GM19238 (cell line): Measurements from ENCODE around the gene LAMTOR1.
A peak's percentile ranks its signal among the peaks of the same experiment; 100 is the strongest.

Experiments
- DNase-seq: peaks from one replicate; pipeline ENCODE4 v3.0.0; 2011; ENCODE audit warnings: low spot score; ENCODE audit not compliant: insufficient read length

LAMTOR1 gene

DNA sequence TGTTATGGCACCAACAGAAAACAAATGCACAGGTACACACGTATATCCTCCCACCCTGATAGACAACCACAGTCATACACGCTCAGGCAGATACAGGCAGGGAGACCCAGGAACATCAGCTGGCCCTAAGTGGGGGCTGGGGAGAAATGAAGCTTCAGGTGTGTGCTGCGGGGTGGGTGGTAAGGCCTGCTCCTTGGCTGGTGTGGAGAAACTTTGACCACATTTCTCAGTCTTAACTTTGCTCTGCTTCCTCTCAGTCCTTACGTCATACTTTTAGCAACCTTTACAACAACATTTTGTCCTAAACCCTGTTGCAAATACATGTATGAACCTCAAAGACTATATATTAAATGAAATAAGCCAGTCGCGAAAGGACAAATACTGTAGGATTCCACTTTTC, 16.1 kb upstream of the LAMTOR1 start:
- DNase-seq: no peak

DNA sequence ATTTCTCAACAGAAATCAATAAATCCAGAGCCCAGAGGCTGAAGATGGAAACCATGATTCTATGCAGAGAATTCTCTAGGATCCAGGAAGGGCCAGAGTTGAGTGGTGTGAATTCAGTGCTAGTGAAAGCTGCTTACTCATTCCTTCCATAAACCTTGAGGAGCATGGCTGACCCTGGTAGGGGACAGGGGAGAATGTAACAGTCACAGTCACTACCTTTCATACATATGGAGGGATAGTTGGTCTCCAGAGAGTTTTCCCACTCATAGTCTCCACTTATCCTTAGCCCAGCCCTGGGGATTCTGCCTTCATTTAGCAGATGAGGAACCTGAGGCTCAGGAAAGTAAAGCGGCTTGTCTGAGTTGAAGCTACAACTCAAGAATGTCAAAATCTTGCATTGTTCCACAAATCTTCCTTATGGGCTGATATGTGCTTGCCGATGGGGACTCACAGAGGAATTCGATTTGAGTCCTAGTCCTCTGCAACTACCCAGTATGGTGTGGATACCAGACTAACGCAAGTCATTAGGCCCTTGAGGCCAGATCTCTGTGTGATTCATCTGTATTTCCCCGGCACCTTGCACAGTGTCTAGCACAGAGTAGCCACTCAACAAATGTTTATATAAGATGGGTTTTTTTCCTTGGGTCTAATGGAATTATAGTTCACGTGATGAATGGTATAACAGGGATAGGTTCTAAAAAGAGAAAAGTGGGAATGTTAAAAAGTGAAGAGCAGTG, 13.1 kb upstream of the LAMTOR1 start:
- no peak for DNase-seq

DNA sequence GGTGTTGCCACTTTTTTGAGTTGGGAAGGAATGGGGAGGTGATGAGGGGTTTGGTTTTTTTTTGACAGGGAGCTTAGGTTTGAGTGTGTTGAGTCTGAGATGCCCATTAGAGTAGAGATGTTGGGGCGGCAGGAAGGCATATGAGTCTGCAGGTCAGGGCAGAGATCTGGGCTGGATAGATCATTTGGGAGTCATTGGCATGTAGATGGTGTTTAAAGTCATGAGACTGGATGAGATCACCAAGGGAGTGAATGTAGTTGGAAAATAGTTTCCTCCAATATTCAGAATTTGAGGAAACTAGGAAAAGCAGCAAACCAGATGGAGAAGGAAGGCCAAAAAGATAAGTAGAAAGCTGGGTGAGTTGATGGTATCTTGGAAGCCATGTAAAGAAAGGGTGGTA, 11.5 kb upstream of the LAMTOR1 start:
- DNase-seq: no peak

DNA sequence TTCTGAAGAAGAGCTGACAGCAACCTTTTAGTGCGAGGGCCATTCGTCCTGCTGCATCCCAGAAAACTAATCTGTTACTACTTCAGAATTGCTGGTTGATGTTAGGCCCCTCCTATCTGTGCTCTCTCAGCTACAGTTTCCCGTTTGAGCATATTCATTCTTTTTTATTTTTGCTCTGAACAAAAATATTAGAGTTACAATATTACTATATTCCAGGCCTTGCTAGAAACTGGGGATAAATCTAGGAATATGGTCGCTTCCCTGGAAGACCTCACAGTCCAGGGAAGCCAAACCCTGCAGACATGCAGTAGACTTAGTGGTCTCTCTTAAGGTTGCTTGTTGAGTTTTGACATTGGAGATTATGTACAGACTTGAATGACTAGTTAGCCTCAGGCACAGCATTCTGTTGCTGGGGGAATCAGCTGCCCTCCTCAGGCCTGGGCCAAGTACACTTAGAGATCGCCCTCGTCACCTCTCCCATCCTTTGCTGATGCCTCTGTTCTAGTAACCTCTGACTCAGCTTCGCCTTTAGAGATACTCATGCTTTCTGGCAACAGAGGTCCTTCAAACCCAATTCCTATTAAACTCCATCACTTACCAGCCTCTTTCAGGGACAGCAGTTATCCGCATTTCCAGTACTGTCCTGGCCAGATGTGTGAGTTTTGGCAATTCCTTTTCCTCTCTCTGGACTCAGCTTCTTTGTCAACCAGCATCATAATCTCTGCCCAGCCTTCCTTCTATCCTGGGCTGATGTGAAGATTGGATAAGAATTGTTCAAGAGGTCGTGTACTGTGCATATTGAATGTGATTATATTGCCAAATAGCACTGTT, 10.1 kb upstream of the LAMTOR1 start:
- DNase-seq: no peak

DNA sequence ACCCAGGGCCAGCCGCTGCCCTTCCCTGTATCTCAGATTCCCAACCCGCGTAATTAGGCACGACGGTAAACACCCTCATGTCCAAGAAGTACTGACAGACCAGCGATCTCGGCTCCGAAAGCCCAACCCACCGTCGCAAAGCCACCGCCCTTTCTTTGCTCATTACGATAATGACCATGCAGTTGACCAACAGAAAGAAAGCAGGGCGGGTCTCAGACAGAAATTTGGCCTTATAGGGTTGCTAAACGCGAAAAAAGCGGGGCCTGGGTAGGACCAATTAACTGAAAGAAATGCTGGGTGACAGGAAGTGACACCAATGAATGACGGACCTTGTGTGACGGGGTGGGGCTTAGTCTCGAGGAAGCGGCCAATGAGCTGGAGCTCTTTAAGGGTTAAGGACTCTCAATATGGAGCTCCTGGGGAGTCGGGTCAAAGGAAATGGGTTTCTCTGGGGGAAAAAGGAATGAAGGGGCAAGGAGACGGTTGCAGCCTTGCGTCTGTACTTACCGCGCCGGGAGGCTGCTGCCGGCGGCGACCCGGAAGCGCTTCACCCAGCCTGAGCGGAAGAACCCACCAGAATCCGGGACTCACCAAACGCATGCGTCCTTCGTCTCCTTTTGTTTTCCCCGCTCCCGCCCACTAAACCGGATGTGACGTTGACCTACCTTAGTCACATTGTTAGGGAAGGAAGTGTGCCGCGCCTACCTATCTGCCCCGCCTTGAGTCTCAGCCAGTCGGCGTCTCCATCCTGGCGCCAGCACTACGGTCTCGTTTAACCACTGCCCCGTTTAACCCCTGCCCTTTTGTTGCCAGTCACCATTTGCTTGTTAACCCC, 9.3 kb upstream of the LAMTOR1 start, which contains the start of gene ANAPC15:
Gene ANAPC15, minus strand, starts transcription at position 553 of the 835 bp plus-strand sequence. CDS start 1,419 bp downstream, outside the sequence.
- peak; percentile 83 for DNase-seq

DNA sequence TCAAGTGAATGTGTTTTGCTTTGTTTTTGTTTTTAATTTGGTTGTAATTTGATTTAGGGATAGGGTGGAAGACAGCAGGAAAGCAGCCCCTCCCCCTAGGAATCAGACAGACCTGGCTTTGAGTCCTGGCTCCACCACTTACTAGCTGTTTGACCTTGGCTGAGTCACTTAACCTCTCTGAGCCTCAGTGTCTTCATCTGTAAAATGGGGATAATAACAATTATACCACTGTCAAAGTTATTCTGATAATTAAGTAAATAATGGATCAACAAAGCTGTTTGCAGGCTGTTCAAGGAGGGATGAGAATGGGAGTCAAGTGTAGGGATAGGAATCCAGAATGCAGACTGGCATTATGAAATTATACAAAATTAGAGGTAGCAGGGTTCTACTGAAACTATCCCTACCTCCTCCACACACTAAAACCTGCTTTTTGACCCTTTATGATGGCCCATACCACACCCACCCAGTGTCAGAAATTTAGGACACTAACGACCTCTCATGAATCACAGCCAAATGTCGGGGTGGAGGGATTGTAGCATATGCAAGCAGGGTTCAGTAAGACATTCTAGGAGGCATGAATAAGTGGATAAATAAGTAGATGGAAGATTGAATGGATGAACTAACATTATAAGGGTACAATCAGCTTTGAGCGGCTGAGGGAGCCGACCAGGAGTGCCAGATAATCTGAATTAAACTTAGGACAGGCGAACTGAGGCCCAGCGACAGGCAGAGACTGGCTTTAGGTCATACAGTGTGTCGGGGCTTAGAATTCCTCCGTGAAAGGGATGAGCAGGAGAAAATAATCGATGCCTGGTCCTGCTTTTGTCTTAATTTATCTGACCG, 8.4 kb upstream of the LAMTOR1 start:
- no peak for DNase-seq

DNA sequence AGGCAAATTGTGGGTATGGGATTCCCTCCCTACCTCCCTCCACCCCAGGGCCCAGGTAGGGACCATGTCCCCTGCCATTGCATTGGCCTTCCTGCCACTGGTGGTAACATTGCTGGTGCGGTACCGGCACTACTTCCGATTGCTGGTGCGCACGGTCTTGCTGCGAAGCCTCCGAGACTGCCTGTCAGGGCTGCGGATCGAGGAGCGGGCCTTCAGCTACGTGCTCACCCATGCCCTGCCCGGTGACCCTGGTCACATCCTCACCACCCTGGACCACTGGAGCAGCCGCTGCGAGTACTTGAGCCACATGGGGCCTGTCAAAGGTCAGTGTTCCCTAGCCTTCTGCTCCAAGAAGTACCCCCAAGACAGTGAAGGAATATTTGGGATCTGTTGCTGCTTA, 2.8 kb upstream of the LAMTOR1 start, which contains the start of gene TOMT:
Gene TOMT, plus strand, starts transcription at position 37 of the 400 bp plus-strand sequence. Its CDS starts 28 bp downstream, at position 65.
- DNase-seq: no peak

DNA sequence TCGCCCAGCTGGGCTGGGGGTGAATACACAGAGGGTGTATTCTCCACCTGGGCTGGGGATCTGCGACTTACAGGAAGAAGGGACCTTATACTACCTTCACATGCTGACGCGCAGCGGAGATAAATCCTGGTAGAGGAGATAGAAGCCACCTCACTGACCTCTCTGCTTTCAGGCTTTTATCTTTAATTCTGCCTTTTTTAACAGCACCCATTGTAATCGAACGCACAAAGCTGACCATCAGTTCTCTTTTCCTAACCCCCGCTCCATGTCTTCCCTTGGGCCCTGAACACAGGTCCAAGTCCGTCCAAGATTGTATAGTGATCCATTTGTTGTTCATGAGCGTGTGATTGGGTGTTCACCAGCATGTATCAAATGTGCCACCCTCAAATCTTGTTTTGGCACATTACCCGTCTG, 664 bp upstream of the LAMTOR1 start:
- no peak for DNase-seq

DNA sequence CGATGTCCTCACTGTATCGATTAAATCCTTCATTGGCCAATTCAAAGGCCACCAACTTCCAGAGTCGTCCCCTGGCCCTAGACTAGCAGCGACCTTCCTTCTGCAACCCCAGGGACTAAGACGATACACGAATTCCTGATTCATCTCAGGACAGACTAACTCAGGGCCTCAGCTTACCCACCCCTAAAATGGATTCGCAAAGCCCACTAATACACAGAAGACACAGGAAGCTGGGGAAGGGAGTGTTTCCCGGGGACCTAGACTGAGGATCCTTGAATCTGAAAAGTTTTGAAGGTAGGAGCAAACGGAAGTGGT, 509 bp downstream of the LAMTOR1 start:
- no peak for DNase-seq

DNA sequence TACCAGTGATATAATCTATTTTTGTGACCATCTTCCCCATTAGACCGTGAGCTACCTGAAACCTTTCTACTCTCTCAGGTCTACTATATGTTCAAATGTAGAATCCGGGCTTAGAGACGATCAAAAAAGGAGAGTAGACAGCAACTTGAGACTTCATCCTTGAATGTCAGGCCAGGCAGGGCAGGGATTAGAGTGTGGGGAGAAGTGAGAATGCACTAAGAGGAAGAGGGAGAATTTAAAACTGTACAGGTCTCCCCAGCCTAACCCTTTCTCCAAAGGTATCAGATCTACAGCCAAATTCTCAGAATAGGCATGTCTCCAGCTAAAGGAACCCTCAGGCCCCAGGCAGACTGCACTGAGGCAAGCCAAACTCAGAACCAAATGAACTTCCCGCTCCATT, 935 bp downstream of the LAMTOR1 start:
- DNase-seq: no peak

DNA sequence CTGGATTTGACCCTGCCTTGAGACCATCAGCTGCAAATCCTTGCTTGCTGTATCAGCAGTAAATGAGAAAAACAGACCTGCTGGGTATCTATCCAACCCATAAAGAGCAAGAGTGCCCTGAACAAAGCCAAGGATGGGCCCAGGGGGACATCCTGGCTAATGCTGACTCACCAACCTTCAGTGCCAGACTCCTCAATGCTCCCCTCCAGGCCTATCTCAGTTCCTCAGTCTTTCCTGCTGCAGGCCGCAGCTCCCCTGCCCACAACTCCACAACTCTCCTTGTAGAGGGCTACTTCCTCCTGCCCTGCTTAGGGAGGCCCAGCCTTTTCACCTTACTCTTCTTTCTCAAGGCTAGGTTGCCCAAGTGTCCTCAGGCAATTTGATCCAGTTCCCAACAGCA, 2.6 kb downstream of the LAMTOR1 start:
- no peak for DNase-seq

DNA sequence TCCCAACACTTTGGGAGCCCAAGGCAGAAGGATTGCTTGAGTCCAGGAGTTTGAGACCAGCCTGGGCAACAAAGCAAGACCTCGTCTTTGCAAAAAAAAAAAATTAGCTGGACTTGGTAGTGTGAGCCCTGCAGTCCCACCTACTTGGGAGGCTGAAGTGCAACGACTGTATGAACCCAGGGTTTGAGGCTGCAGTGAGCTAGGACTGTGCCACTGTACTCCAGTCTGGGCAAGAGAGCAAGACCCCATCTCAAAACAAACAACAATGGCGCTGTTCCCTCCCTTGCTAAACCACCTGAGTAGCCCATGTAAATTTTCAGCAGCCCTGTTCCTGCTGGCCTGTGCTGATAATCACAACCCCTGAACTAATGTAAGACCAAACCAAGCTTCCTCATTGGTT, 3.1 kb downstream of the LAMTOR1 start:
- DNase-seq: no peak

DNA sequence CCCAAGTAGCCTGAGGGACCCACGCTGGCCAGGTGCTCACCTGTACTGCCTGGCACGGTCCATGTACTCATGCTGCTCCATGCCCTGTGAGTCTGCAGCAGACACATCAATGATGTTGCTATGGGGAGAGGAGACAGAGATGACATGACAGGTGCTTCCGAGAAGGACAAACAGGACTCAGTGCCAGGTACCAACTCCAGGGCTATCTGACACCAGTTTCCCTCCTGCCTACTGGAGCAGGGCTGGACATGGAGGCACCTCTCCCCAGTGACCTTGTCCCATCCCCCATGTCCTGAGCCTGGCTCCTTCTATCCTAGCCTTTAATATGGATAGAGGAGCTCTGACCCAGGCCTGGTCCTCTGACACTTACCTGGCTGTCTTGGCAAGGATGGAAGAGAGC, 4.4 kb downstream of the LAMTOR1 start:
- DNase-seq: no peak

DNA sequence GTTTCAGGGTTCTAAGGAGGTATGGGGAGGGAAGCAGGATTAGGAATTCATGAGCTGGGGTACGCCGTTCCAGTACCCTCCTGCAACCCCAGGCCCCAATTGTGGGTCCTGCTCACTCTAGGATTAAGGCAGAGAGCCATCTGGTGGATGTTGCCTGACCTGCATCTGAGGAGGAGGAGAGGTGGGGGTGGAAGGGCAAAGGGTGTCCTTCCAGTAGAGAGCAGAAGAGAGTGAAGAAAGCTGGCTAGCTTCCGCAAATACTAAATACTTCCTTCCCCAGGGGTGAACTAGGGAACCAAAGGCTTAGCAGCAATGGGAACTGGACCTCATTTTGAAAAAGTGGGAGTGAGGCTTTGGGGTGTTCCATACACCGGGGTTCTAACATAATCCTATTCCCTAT, 11.8 kb downstream of the LAMTOR1 start:
- peak; percentile 63 for DNase-seq

DNA sequence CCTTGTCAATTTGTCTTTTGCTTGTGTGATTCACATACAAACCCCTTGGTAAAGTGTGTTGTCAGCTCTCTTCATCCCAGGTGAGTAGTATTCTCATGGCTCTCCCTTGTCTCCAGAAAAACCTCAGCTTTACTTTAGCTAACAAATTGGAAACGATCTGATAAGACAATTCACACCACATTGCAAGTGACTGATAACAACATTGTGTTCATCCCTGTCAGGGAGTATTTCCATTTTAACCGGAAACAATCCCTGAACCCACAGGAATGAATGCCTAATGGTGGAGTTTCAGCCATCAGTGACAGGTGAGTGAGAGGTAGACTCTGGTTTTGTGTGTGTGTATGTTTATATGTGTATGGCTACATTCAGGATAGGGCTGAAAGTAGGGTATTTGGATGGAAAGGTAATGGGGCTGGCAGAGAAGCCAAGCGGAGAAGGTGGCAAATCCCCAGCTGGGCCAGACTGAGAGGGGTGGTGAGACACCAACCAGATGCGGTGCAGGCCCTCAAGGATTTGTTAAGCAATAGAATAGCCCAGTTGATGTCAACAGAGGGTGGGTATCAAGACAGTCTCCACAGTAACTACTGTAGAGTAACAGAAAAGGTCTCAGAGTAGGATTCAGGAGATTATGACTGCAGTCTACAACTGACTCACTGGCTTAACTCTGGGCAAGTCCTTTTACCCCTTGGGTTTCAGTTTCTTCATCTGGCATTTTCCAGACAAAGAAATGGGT, 14.9 kb downstream of the LAMTOR1 start:
- no peak for DNase-seq

DNA sequence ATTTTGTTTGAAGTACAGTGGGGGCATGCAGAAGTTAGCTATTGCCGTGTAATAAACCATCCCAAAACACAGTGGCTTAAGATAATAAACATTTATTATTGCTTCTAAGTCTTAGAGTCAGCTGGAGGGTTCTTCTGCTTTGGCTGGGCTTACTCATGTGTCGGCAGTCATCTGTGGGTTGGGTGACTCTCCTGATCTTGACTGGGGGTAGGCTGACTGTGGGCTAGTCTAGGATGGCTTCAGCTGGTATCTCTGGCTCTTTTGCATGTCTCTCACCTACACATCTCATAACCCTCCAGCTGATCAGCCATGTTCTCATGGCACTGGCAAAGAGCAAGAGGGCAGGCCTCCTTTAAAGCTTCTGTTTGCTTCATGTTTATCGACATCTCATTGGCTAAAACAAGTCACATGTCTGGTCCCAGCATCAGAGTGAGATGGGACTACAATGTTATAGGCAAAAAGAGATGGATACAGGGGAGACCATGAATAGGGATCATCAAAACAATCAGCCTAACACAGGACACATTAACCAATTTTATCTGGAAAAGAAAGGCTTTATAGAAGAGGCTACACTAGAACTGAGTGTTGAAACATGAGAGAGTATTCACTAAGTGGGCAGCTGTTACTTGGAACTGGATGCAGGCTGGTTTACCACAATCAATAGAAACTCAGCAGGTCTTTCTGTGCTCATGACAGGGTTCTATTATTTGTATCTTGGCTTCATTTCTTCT, 17.3 kb downstream of the LAMTOR1 start:
- DNase-seq: no peak

DNA sequence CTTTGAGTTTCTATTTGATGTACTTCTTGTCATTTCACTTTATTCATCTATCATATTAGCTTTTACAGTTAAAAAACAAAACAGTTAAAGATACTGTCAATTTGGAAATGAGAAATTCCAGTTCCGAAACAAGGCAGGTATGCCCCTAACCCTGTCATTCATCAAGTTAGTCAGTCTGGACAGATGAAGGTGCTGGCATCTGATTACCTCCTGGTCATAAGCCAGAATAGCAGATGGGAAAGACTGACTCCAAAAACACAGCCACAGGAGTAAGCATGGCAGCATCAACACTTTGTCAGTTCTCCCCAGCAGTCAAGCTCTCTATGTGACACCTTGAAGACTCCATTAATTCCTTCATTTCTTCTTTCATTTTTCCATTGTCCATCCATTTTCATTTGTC, 18.1 kb downstream of the LAMTOR1 start:
- no peak for DNase-seq

DNA sequence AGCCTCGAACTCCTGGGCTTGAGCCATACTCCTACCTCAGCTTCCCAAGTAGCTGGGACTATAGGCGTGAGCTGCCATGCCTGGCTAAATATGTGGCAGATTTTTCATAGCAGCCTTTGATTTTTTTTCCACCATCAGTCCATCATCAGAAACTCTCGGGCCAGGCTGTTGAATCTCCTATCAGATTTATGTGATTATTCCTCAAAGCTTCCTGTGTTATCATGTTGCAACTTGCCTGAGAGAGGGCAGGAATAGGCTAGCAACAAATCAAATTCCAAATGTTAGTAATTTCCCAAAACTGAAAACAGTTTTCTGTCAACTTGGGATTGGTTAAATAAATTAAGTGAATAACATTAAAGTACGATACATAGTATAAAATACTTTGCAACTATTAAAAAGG, 19.0 kb downstream of the LAMTOR1 start:
- DNase-seq: no peak

DNA sequence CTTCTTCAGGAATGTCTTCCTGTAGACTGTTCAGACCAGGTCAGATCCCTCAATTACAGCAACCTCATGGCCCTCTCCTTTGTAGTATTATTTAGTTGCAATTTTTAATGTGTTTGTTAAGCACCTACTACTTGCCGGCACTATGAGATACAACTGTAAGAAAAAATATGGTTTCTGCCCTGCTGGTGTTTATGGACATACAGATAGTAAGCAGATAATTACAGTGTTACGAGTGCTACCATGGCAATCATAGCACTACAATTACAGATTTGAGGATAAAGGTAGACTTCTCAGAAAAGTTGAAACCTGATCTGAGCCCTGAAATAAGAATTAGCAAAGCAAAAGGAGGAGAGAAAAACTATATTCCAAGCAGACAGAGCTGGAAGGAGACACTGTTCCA, 19.7 kb downstream of the LAMTOR1 start:
- DNase-seq: no peak
